GM19035 (cell line): ENCODE results near the gene STXBP1.

Source experiments
- ATAC-seq: cut with Tn5 transposase; IDR thresholded peaks from one replicate; pipeline ENCODE4 v1.9.1; 2021; ENCODE audit not compliant: unreplicated experiment

Gene STXBP1

DNA sequence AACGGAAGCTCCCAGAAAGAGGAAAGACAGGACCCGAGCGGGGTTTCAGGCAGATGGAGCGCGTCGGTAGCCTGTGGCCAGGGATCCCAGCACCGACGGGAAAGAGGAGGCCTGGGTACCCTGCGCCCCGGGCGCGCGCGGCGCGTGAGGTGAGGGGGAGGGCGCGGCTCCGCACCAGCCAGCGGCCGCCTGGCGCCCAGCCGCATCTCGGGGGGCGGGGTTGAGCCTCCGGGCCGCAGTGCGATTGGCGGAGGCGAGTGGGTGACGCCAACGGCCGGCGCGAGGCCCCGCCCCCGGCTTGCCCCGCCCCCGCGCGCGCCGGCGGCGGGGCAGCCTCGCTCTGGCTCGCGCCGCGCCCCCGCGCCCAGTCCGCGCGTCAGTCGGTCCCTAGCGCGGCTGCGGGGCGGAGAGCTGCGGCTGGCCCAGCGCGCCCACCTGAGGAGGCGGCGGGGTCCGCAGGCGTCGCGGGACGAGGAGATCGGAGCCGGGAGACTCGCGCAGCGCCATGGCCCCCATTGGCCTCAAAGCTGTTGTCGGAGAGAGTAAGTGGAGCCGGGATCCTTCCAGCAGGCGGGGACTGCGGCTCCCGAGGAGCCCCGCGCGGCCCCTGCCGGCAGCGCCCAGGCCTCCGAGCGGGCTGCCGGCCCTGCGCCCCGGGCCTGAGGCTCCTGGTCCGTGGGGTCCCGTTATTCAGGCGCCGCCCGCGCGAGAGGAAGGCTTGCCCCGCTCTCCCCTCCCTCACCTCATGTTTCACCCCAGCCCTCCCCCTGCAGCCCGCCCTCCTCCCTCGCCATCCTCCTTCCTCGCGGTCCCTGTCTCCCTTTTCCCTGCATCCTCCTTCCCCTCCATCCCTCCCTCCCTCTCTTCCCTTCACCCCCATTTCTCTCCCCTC is at the start of gene STXBP1:
TSS of gene STXBP1 (plus strand) at position 379 of the 892 bp plus-strand sequence. CDS start at position 506, 127 bp downstream.
- peak; percentile 93 for ATAC-seq

DNA sequence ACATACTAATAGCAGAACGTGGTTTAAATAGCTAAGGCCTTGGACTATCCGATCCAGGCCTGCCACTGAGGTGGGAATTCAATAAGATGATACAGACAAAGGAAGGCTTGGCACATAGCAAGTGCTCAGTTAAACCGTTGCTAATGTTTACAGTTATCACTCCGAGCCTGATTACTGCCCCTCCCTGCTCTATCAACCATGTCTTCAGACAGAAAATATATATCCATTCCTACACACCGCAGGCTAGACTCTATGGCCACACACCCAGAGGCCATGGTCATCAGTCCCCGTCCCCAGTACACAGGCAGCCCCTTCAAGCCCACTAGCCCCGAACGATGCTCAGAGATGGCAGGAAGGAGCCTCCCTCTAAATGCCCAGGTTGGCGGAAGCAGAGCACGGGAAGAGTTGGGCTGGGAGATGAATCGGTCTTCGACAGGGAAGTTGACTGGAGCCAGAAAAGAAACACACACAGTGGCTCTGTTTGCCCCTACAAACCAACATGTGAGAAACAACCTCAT is 49.7 kb upstream of the STXBP1 start:
- no peak for ATAC-seq

DNA sequence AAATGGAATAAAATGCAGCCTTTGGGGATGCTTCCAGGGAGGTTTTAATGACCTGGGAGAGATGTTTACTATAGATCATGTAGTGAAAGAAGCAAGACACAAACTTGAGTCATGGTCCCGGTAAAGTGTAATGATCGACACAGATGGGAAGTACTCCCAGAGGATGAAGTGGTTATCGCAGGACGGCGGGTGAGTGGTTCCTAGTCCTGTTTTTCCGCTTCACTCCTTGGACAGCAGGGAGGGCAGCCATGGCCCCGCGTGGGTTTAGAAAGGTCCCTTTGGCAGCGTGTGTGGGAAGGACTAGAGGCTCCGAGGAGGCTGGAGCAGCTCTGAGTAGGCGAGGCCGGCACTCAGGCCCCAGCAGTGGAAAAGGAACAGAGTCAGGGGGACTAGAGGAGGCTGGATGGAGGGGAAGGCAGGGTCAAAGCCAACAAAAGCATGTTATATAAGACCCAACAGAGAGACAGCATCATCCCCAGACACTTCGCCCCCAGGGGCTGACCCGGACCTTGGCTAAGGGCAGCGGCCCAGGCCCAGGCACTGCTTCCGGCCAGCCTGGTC is 49.2 kb upstream of the STXBP1 start:
- ATAC-seq: no peak

DNA sequence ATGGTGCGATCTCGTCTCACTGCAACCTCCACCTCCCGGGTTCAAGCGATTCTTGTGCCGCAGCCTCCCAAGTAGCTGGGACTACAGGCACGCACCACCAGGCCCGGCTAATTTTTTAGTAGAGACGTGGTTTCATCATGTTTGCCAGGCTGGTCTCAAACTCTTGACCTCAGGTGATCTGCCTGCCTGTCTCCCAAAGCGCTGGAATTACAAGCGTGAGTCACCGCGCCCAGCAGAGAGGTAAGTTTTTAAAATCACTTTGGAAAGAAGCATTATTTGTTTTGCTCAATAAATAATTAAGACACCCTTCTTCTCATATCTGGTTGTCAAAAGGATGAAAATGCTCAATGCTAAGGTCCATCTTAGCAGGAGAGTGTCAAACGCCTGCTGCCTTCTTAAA is 48.5 kb upstream of the STXBP1 start:
- no peak for ATAC-seq

DNA sequence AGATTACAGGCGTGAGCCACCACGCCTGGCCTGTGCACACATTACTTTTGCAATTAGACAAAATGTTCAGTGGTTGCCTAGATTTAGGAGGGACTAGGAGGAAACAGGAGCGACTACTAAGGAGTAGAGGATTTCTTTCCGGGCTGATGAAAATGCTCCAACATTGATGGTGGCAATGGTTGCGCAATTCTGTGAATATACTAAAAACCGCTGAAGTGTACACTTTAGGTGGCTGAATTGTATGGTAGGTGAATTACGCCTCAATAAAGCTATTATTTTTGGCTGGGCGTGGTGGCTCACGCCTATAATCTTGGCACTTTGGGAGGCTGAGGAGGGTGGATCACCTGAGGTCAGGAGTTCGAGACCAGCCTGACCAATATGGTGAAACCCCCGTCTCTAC is 46.8 kb upstream of the STXBP1 start:
- no peak for ATAC-seq

DNA sequence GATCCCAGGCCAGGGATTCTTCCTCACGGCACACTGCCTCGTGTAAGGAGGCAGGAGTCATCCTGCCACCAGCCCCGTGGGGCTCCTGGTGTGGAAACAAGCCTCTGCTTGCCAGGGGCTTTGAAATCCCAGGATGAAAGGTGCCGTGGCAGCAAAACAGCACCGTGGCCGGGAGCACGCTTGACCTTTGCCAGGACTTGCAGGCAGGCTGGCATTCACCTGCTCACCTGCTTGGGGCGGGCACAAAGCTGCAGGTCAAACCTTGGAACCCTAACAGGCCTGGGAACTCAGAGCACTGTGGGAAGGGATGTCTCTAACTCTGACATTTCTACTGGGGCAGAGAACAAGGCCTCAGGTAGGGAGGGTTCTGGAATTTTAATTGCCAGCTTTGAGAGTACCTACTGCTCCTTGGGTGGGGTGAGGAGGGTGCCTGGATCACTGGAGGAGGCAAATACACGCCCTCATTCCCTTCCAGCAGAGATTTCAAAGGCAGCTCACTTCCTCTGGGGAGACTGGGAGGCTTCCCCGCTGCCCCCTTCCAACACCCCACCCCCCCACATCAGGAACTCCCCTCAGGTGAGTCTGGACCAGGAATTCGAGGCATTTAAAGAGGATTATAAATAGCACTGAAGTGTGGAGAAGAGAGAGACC is 45.6 kb upstream of the STXBP1 start:
- ATAC-seq: no peak

DNA sequence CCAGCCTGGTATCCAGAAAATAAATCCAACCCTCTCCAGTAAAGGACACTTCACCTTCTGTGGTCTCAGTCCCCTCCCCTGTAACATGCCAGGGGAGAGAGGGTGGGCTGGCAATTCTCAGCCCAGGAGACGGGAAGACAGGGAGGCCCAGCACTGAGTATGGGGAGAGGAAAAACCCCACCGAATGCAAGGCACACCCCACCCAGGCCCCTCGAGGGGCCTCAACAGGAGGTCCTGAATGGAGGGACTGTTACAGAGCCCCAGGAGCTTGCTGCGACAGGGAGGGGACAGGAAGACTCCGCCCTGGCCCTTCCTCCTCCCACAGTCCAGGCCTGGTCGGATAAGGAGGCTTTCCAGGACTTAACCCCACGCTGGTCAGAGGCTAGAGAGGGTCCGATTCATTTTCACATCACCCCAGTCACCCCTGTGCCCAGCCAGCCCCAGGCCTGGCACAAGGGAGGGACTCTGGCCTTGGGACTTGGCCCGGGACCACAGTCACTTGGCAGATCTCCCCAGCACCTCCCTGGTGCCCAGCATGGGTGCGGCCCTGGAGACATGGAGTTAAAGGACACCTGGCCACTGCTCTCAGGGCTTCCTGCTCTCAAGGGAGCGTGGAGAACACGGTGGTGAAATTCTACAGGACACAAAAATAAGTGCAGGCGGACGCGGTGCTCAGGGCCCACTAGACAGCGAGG is 44.9 kb upstream of the STXBP1 start:
- ATAC-seq: no peak

DNA sequence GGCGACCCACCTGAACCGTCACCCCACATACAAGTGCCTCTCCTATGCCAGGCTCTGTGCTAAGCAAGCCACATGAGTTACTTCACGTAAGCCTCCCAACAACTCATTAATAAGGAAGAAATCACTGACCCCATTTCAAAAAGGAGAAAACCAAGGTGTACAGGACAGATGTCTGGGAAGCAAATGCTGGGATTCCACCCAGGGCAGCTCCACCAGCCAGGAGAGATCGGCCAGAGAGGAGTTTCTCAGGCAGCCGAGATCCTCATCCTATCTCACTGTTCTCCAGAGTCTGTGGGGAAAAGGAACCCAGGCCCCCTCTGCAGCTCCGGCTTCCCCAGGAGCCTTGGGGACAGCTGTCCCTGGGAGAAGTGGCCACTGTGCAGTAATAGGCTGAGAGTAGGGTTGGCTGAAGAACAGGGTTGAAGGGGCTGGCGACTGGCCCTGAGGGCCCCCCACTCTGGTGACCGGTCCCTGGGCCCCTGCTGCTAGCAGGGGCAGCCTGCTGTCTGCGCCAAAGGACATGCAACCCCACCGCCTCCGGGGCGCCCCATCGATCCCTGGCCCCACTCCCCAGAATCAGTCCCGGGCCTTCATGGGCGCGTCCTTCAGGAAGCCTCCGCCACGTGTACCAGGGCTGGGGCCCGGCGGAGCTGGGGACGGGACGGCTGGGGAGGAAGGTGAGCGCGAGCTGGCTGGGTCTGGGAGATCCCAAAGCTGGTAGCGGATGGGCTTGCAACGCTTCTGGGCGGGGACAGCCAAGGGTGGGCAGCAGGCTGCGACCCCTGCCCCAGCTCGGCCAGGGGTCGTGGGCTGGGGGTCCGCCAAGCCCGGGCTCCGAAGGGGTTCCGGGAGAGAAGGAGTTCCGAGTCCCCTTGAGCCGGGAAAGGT is 44.1 kb upstream of the STXBP1 start:
- ATAC-seq: no peak

DNA sequence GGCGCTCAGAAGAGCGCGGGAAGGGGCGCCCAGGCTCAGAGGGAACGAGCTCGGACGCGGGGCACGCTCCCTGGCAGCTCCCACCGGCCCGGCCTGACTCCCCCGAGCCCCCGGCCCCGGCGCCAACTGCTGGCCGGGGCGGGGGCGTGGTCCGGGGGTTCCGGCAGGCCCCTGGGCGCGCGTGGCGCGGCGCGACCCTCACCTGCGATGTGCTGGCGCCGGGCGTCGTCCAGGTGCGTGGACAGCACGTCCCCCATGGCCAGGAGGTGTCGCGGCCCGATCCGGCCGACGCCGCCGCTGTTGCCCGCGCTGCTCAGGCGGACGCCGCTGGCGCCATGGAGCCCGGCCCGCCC is 43.5 kb upstream of the STXBP1 start:
- ATAC-seq: no peak

DNA sequence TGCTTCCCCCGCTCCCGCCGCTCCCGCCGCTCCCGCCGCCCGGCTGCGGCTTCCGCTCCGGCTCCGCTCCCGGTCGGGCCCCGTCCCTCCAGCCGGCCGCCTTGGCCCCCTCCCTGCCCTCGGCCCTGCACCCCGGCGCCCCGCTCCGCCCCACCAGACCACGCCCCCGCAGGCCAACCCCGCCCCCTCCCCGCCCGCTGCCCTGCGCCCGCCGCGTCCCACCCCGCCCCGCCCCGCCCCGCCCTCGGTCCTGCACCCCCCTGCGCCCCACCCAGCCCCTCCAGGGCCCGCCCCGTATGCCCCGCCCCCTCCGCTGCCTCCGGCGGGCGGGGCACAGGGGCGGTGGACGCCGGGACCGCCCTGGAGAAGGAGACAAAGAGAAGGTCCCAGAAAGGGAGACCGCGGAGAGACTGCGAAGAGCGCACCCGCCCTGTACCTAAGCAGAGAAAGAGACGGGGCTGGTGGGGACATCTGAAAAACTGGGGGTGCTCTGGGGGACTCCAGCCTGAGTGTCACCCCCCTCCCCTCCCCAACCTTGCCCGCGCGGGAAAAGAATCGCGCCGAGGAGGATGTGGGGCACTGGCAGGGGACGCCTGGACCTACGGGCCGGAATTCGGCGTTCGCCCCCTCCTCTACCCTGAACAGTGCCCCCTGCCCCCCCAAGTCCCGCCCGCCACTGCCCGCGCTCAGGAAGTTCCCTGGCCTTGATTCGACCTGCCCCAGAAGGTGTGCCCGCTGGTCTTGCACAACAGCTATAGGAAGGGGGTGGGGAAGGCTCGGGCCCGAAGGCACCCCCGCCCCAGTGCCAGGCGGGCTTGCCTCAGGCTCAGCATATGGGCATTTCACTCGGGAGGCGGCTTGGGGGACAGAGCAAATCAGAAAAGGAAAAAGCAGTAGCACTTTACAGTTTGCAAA is 42.8 kb upstream of the STXBP1 start:
- no peak for ATAC-seq

DNA sequence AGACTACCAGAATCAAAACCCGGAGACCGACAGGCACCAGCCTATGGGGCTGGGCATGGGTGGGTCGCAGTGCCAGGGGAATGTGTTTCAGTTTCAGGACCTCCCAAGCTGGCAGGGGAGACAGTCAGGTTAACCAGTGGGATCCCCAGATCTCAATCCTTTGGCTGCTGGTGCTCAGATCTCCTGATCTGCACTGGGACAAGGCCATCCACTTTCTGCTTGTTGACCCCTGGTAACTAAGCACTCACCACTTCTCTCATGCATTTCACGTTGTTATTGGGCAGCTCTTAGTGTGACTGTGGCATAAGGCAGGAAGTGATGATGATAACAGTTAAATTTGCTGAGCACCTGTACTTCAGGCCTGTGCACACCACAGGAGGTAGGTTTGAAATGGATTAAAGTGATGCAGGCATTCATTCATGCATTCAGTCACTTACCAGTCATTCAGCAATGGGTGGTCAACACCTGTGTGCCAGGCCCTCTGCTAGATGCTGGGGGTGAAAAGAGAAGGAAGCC is 42.1 kb upstream of the STXBP1 start:
- no peak for ATAC-seq

DNA sequence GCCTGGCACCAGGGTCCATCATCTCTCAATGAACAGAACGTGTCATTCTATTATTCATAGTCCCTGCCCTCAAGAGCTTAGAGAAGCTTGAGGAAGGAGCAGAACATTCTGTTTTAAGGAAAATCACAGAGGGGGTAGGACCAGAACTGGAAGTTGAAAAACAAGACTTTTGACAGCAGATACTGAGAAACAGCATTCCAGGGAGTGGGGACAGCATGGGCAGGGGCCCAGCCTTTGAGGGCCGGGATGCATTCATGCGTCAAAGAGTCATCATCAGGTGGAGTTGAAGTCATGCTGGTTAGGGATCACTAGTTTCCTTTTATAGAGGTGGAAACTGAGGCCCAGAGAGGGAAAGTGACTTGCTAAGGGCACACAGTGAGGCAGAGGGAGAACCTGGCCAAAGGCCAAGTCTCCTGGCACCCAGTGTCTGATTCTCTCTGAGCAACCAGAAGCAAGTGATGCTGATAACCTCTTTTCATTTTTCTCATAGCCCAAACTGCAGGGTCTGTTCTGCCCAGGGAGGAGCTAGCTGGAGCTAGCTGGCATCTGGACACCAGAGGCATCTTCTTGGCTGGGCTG is 41.5 kb upstream of the STXBP1 start:
- ATAC-seq: no peak

DNA sequence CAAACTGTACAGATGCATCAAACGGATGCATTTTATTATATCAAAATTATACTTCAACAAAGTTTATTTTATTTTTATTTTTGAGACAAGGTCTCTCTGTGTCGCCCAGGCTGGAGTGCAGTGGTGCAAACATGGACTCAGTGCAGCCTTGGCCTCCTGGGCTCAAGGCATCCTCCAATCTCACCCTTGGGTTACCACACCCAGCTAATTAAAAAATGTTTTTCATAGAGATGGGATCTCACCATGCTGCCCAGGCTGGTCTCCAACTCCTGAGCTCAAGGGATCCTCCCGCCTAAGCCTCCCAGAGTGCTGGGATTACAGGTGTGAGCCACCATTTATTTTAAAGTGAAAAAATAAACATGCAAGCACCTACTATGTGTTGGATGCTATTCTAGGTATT is 40.1 kb upstream of the STXBP1 start:
- ATAC-seq: no peak

DNA sequence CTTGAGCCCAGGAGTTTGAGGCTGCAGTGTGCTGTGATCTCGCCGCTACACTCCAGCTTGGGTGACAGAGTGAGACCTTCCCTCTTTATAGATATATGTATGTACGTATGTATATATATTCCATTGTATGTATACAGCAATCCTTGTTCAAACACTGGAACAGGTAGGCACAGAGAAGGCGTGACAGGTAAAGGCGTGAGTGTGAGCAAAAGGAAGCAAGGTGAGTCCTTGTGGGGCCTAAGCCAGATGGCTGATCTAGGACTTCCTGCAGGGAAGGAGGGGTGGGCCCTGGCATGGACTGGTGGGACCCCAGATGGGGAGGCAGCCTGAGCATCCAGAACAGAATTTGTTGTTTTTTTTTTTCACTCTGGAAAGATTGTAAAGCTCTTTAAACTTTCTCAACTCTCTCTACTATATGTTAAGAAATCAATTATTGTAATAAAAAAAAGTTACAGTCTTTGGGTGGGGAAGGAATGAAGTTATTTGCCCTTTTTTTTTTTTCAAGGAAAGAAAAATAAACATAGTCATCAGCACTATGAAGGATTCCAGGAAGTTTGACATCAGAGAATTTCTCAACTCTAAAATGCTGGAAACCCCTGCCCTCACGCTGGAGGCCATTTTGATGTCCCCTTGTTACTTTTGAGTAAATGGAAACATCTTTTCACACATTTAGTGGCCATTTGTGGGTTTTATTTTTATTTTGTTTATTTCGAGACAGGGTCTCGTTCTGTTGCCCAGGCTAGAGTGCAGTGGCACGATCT is 38.9 kb upstream of the STXBP1 start:
- ATAC-seq: no peak

DNA sequence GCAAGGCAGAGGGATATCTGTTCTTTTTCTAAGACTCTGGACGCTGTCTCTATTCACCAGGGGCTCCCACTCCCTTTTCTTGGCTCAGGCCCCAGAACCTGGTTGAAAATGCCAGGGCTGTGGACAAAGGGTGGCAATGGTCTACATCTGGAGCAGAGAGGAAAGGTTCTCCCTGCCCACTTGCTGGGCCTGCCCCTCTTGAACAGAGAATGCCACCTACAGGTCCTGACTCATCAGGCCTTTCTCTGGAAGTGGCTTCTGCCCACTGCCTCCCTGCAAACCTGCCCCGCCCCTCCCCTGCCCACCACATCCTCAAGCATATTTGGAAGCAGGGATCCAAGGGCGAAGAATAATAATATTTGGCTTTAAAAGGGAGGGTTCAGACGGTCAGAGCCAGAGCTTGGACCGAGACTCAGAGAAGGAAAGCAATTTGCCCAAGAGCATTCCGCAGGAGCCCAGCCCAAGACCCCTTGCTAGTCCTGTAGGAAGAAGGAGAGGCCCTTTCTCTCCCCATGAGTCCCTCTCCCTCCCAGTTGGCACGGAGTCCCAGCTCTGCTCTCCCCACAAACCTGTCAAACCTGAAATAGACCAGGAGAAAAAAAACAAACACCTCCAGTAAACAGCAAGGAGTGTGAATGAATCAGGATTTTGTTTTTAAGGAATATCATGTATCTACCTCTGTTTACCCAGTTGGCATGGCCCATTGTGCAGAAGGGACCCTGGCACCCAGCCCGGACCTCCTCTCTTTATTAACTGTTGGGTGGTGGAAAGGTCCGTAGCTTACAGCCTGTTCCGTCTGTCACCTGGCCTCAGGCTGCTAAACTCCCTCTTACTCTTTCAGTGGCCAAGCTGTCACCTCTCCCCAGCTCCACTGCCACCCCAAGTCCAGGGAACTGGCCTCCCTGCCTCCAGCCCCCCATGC is 37.7 kb upstream of the STXBP1 start:
- ATAC-seq: no peak

DNA sequence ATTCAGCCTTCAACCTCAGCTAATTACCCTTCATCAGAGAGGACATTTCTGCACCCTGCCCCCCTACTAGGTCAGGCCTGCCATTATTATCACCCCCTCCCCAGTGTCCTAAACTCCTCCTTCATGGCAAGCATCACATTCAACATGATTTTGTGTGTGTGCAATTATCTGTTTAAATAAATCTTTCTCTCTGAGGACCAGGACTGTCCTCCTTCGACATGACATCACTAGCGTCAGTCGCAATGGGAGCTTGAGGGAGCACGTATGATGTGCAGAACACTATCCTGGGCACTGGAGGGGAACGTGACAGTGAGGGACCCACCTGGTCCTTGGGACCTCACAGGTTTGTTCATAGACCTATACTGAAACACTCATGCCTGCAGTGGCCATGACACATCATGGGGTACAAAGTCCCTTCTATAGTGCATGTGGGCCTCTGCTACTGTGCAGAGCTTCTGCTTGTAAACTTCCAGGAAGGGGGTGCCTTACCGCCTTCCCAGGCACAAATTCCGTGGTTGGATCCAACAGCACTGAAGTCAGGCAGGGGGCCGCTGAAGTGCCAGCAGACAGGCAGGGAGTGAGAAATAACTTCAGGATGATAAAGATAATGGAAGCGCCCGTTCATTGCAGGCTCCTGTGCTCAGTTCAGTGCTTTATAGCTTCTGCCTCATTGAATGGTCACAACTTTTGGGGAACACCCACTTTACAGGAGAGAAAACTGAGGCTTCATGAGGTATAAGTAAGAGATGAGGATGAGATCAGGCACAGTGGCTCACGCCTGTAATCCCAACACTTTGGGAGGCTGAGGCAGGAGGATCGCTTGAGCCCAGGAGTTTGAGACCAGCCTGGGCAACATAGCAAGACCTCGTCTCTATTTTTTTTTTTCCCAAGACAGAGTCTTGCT is 36.0 kb upstream of the STXBP1 start:
- ATAC-seq: no peak
